Mesothelial cell of epicardium (in vitro differentiated cells): ENCODE data around the gene PDCD2. TPM values are rescaled to one million over a fixed set of nuclear protein-coding genes. Genes with fewer than 3 reads are reported as not detected.
"Not testable (repeated sequence)": the region's sequence is repeated elsewhere in the genome, so short reads cannot be mapped to it uniquely, and the experiment has no call there.

Experiments used
- DNase-seq, 2 experiments: peaks; one replicate each; pipeline ENCODE4 v3.0.0; 2021; ENCODE audit warnings: low spot score in 2 of 2; ENCODE audit not compliant: unreplicated experiment in 2 of 2
- H3K27ac Mint-ChIP-seq: 2 replicates; pipeline ENCODE4 v1.8.0; 2021; ENCODE audit warnings: mixed read lengths
- H3K27me3 Mint-ChIP-seq: 2 replicates; pipeline ENCODE4 v1.8.0; 2021; ENCODE audit warnings: low read depth, mixed read lengths
- H3K36me3 Mint-ChIP-seq: 2 replicates; pipeline ENCODE4 v1.8.0; 2021; ENCODE audit warnings: mixed read lengths
- H3K4me1 Mint-ChIP-seq: 2 replicates; pipeline ENCODE4 v1.8.0; 2021; ENCODE audit warnings: mixed read lengths
- H3K4me3 Mint-ChIP-seq: 2 replicates; pipeline ENCODE4 v1.8.0; 2021; ENCODE audit warnings: mild to moderate bottlenecking, moderate library complexity, mixed read lengths
- H3K9me3 Mint-ChIP-seq: 2 replicates; pipeline ENCODE4 v1.8.0; 2021; ENCODE audit warnings: mixed read lengths
- CTCF ChIP-seq: fragments of 200-600 bp; sonication (generic); IDR thresholded peaks from one replicate; pipeline ENCODE4 v1.5.0; 2021; ENCODE audit warnings: antibody characterized with exemption; ENCODE audit not compliant: unreplicated experiment
- total RNA-seq: library from RNA; stranded (reverse); gene quantifications from 3 replicates; pipeline ENCODE4 v1.2.1, GENCODE V29; 2021

The PDCD2 gene
- total RNA-seq: 55.8 to 64.8 TPM (median 63.4 TPM) in 3 replicates

- peak; percentile 73 to 88 for DNase-seq
- Mint-ChIP-seq H3K9me3 (peaks cover 2% of the 10 kb centered on the region), H3K4me1 (peaks cover 23% of the 10 kb centered on the region), H3K27me3 (no peaks in the 10 kb centered on the region), H3K4me3 (peak within 1 kb of the TSS; percentile 100), H3K36me3 (peaks cover 14% of the 10 kb centered on the region), H3K27ac (peak within 1 kb of the TSS; percentile 99)
- no peak for TF ChIP-seq CTCF
Measured at GRCh38 chr6:170584181-170584953, at the start of gene PDCD2. Gene PDCD2 (minus strand): TSS chr6:170584637. CDS start chr6:170584581, 56 bp downstream.

GRCh38 chr6:170616020-170616554 lies 31.6 kb upstream of the PDCD2 start:
- not testable (repeated sequence) for H3K36me3 Mint-ChIP-seq, H3K27ac Mint-ChIP-seq, H3K9me3 Mint-ChIP-seq, H3K4me3 Mint-ChIP-seq, DNase-seq, H3K4me1 Mint-ChIP-seq
- H3K27me3 Mint-ChIP-seq: peaks cover 11% of the 10 kb centered on the region

GRCh38 chr6:170612256-170612804 lies 27.9 kb upstream of the PDCD2 start:
- H3K4me1 Mint-ChIP-seq, H3K36me3 Mint-ChIP-seq, H3K9me3 Mint-ChIP-seq, H3K27ac Mint-ChIP-seq, DNase-seq: not testable (repeated sequence)
- Mint-ChIP-seq H3K4me3 (peak overlapping the region; percentile 67), H3K27me3 (peaks cover 40% of the 10 kb centered on the region)

- peaks cover 65% of the 10 kb centered on the region for H3K27me3 Mint-ChIP-seq
- not testable (repeated sequence) for H3K9me3 Mint-ChIP-seq, H3K4me1 Mint-ChIP-seq, H3K27ac Mint-ChIP-seq, H3K36me3 Mint-ChIP-seq, DNase-seq, H3K4me3 Mint-ChIP-seq
Measured at GRCh38 chr6:170609225-170609624, 24.8 kb upstream of the PDCD2 start.

- no peak overlapping the region for H3K4me3 Mint-ChIP-seq
- H3K36me3 Mint-ChIP-seq: no peaks in the 10 kb centered on the region
- DNase-seq: no peak
- no peaks in the 10 kb centered on the region for H3K9me3 Mint-ChIP-seq
- no peak for TF ChIP-seq CTCF
- no peaks in the 10 kb centered on the region for H3K4me1 Mint-ChIP-seq
- H3K27ac Mint-ChIP-seq: no peak overlapping the region
- peaks cover 59% of the 10 kb centered on the region for H3K27me3 Mint-ChIP-seq
Measured at GRCh38 chr6:170605574-170606259, 21.3 kb upstream of the PDCD2 start.

GRCh38 chr6:170597278-170597677 lies 12.8 kb upstream of the PDCD2 start:
- peaks cover 16% of the 10 kb centered on the region for H3K9me3 Mint-ChIP-seq
- H3K4me1 Mint-ChIP-seq: no peaks in the 10 kb centered on the region
- H3K36me3 Mint-ChIP-seq: no peaks in the 10 kb centered on the region
- H3K27me3 Mint-ChIP-seq: peaks cover 11% of the 10 kb centered on the region
- H3K27ac Mint-ChIP-seq: no peak overlapping the region
- DNase-seq: no peak
- TF ChIP-seq CTCF: no peak
- no peak overlapping the region for H3K4me3 Mint-ChIP-seq

GRCh38 chr6:170596426-170596825 lies 12.0 kb upstream of the PDCD2 start:
- no peak for DNase-seq

More at GRCh38 chr6:170596426-170596825, 12.0 kb upstream of the PDCD2 start:
- TF ChIP-seq CTCF: no peak
- Mint-ChIP-seq H3K36me3 (no peaks in the 10 kb centered on the region), H3K4me3 (no peak overlapping the region), H3K9me3 (peaks cover 24% of the 10 kb centered on the region), H3K4me1 (no peaks in the 10 kb centered on the region), H3K27ac (no peak overlapping the region), H3K27me3 (peaks cover 11% of the 10 kb centered on the region)
